ENCODE measurements around the gene BCAS3.
"Not testable (repeated sequence)": the region's sequence is repeated elsewhere in the genome, so short reads cannot be mapped to it uniquely, and the experiment has no call there.

Gene BCAS3

DNA sequence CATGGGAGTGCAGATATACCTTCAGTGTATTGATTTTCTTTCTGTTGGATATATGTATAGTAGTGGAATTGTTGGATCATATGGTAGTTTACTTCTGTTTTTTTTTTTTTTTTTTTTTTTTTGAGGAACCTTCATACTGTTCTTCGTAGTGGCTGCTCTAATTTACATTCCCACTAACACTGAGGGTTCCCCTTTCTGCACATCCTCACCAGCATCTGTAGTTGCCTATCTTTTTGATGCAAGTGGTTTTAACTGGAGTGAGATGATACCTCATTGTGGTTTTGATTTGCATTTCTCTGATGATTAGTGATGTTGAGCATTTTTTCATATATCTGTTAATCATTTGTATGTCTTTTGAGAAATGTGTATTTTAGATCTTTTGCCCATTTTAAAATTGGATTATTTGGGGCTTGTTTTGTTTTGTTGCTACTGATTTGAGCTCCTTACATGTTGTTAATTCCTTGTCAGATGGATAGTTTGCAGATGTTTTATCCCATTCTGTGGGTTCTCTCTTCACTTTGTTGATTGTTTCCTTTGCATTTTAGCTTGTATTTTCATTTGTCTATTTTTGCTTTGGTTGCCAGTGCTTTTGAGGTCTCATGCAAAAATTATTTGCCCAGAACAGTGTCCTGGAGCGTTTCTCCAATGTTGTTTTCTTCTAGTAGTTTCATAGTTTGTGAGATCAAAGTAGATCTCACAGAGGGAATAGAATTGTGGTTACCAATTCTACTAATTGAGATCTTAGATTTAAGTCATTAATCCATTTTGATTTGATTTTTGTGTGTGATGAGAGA lies 25.0 kb upstream of the BCAS3 start:
- Histone ChIP-seq H2AFZ (ENCODE audit: low read depth, low read length) (no peak overlapping the region), H3K27me3 (ENCODE audit: insufficient read depth, low read length) (no peaks in the 10 kb centered on the region), H3K36me3 (ENCODE audit: insufficient read depth, low read length) (peaks cover 56% of the 10 kb centered on the region), H3K4me3 (ENCODE audit: low read length) (no peak overlapping the region), H3K9me3 (ENCODE audit: low read length) (no peaks in the 10 kb centered on the region), H3K4me1 (ENCODE audit: insufficient read depth, low read length) (no peaks in the 10 kb centered on the region)

DNA sequence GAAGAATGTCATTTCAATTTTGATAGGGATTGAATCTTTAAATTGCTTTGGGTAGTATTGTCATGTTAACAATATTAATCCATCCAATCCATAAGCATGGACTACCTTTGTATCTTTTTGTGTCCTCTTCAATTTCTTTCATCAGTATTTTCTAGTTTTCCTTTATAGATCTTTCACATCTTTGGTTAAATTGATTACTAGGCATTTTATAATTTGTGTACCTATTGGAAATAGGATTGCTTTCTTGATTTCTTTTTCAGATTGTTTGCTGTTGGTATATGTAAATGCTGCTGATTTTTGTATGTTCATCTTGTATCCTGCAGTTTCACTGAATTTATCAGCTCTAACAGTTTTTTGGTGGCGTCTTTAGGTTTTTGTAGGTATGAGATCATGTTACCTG lies 24.1 kb upstream of the BCAS3 start:
- Histone ChIP-seq H3K27me3 (ENCODE audit: insufficient read depth, low read length) (no peaks in the 10 kb centered on the region), H3K9me3 (ENCODE audit: low read length) (no peaks in the 10 kb centered on the region), H3K36me3 (ENCODE audit: insufficient read depth, low read length) (peaks cover 54% of the 10 kb centered on the region), H3K4me1 (ENCODE audit: insufficient read depth, low read length) (no peaks in the 10 kb centered on the region), H3K4me3 (ENCODE audit: low read length) (no peak overlapping the region), H2AFZ (ENCODE audit: low read depth, low read length) (no peak overlapping the region)

DNA sequence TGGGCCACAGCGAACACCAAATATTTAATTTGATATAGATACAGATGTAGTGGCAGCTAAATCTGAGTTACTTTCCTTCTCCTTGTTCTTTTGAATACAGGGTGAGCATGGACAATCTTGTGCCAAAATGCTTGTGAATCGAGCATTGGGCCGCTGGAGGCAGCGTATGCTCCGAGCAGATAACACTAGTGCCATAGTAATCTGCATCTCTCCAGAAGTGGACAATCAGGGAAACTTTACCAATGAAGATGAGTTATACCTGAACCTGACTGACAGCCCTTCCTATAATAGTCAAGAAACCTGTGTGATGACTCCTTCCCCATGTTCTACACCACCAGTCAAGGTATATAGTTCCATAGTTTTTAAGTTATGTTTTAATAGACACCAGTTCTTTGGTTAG lies 21.2 kb upstream of the BCAS3 start:
- H2AFZ ChIP-seq (ENCODE audit: low read depth, low read length), result no peak overlapping the region

GRCh38 chr17:60659156-60659555 lies 18.5 kb upstream of the BCAS3 start:
- Histone ChIP-seq H3K36me3 (ENCODE audit: insufficient read depth, low read length) (peaks cover 57% of the 10 kb centered on the region), H2AFZ (ENCODE audit: low read depth, low read length) (no peak overlapping the region), H3K4me1 (ENCODE audit: insufficient read depth, low read length) (no peaks in the 10 kb centered on the region), H3K4me3 (ENCODE audit: low read length) (no peak overlapping the region), H3K9me3 (ENCODE audit: low read length) (no peaks in the 10 kb centered on the region), H3K27me3 (ENCODE audit: insufficient read depth, low read length) (no peaks in the 10 kb centered on the region)

More for the DNA sequence above, 21.2 kb upstream of the BCAS3 start:
- Histone ChIP-seq H3K36me3 (ENCODE audit: insufficient read depth, low read length) (peaks cover 53% of the 10 kb centered on the region), H3K9me3 (ENCODE audit: low read length) (no peaks in the 10 kb centered on the region), H3K4me3 (ENCODE audit: low read length) (no peak overlapping the region), H3K27me3 (ENCODE audit: insufficient read depth, low read length) (no peaks in the 10 kb centered on the region), H3K4me1 (ENCODE audit: insufficient read depth, low read length) (no peaks in the 10 kb centered on the region)

DNA sequence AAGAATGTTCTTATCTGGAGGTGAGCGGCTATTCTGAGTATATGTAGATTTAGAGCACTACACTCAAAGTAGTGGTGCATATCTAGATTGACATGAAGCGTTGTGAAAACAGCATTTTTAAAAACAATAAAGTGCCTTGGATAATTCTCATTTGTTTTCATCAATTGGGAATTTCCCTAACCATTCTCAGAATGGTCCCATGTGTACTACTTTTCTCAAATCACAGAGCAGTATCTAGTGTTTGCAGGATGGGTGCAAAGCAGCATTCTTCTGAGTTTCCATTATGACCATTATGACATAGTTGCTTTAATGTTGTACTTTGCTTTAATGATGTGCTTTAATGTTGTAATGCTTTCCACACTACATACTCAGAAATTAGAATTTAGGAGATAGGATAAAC lies 16.2 kb upstream of the BCAS3 start:
- H3K4me1 ChIP-seq (ENCODE audit: insufficient read depth, low read length), result no peaks in the 10 kb centered on the region
- no peak overlapping the region for H2AFZ ChIP-seq (ENCODE audit: low read depth, low read length)
- H3K9me3 ChIP-seq (ENCODE audit: low read length), result no peaks in the 10 kb centered on the region
- no peak overlapping the region for H3K4me3 ChIP-seq (ENCODE audit: low read length)
- peaks cover 75% of the 10 kb centered on the region for H3K36me3 ChIP-seq (ENCODE audit: insufficient read depth, low read length)
- no peaks in the 10 kb centered on the region for H3K27me3 ChIP-seq (ENCODE audit: insufficient read depth, low read length)

DNA sequence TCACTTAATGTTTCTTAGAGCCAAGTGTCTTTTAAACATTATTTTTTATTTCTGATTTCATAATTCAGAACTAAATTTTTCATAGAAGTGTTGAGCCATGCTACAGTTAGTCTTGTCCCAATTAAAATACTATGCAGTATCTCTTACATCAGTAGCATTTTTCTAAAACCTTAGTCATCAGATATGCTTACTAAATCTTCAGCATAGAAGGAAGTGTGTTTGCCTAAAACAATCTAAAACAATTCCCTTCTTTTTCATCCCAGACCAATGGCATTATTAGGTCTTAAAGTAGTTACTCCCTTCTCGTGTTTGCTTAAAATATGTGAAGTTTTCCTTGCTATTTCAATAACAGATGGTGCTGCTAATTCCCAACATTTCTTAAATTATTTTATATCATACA lies 13.6 kb upstream of the BCAS3 start:
- Histone ChIP-seq H2AFZ (ENCODE audit: low read depth, low read length) (no peak overlapping the region), H3K4me1 (ENCODE audit: insufficient read depth, low read length) (no peaks in the 10 kb centered on the region), H3K9me3 (ENCODE audit: low read length) (no peaks in the 10 kb centered on the region), H3K27me3 (ENCODE audit: insufficient read depth, low read length) (no peaks in the 10 kb centered on the region), H3K36me3 (ENCODE audit: insufficient read depth, low read length) (peaks cover 56% of the 10 kb centered on the region), H3K4me3 (ENCODE audit: low read length) (no peak overlapping the region)

DNA sequence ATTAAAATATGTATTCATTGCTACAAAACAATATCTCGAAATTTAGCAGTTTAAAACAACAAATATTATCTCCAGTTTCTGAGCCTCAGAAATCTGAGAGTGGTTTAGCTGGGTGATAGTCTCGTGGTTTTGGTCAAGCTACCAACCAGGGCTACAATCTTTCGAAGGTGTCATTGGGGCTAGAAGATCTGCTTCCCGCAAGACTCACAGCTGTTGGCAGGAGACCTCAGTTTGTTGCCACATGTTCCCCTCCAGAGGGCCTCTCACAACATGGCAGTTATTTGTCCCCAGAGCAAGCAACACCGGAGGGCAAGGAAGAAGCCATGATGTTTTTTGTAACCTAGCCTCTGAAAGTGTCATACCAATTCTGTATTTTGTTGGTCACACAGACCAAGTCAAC lies 12.0 kb upstream of the BCAS3 start:
- no peak overlapping the region for H3K4me3 ChIP-seq (ENCODE audit: low read length)
- no peaks in the 10 kb centered on the region for H3K4me1 ChIP-seq (ENCODE audit: insufficient read depth, low read length)
- no peaks in the 10 kb centered on the region for H3K9me3 ChIP-seq (ENCODE audit: low read length)
- no peaks in the 10 kb centered on the region for H3K27me3 ChIP-seq (ENCODE audit: insufficient read depth, low read length)
- peaks cover 45% of the 10 kb centered on the region for H3K36me3 ChIP-seq (ENCODE audit: insufficient read depth, low read length)
- H2AFZ ChIP-seq (ENCODE audit: low read depth, low read length), result no peak overlapping the region

DNA sequence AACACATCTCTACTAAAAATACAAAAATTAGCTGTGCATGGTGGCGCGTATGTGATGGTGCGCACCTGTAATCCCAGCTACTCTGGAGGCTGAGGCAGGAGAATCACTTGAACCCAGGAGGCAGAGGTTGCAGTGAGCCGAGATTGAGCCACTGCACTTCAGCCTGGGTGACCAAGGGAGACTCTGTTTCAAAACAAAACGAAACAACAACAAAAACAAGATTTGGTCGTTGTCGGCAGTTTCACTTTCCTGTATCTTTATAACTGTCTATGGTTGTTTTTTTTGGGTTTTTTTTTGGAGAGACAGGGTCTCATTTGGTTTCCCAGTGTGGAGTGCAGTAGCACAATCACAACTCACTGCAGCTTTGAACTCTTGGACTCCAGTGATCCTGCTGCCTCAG lies 8.9 kb upstream of the BCAS3 start:
- not testable (repeated sequence) for H3K4me3 ChIP-seq (ENCODE audit: low read length); H3K27me3 ChIP-seq (ENCODE audit: insufficient read depth, low read length); H3K9me3 ChIP-seq (ENCODE audit: low read length); H3K4me1 ChIP-seq (ENCODE audit: insufficient read depth, low read length); H2AFZ ChIP-seq (ENCODE audit: low read depth, low read length)
- H3K36me3 ChIP-seq (ENCODE audit: insufficient read depth, low read length), result peaks cover 26% of the 10 kb centered on the region

GRCh38 chr17:60671482-60671881 lies 6.2 kb upstream of the BCAS3 start:
- Histone ChIP-seq H3K9me3 (ENCODE audit: low read length) (no peaks in the 10 kb centered on the region), H3K4me3 (ENCODE audit: low read length) (no peak overlapping the region), H3K27me3 (ENCODE audit: insufficient read depth, low read length) (no peaks in the 10 kb centered on the region), H2AFZ (ENCODE audit: low read depth, low read length) (no peak overlapping the region), H3K36me3 (ENCODE audit: insufficient read depth, low read length) (peaks cover under 1% of the 10 kb centered on the region), H3K4me1 (ENCODE audit: insufficient read depth, low read length) (no peaks in the 10 kb centered on the region)

- H3K4me3 ChIP-seq (ENCODE audit: low read length); H3K9me3 ChIP-seq (ENCODE audit: low read length); H3K36me3 ChIP-seq (ENCODE audit: insufficient read depth, low read length); H3K27me3 ChIP-seq (ENCODE audit: insufficient read depth, low read length); H3K4me1 ChIP-seq (ENCODE audit: insufficient read depth, low read length); H2AFZ ChIP-seq (ENCODE audit: low read depth, low read length): not testable (repeated sequence)
Observed at GRCh38 chr17:60674637-60675036, 3.0 kb upstream of the BCAS3 start.

DNA sequence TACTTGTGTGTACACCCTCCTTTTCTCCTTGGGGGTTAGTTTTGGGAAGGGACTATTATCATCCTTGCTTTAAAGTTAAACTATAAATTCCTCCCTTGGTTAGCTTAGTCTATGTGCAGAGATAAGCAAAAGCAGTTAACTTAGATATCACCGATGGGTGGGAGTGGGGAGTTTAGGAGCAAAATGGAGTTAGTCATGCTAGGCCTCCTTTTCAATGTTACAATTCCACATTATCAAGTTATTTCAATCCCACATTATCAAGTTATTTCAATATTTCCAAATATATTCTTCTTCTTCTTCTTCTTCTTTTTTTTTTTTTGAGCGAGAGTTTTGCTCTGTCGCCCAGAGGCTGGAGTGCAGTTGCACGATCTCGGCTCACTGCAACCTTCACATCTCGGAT lies 1.7 kb upstream of the BCAS3 start:
- Histone ChIP-seq H3K27me3 (ENCODE audit: insufficient read depth, low read length) (no peaks in the 10 kb centered on the region), H3K4me3 (ENCODE audit: low read length) (no peak overlapping the region), H2AFZ (ENCODE audit: low read depth, low read length) (no peak overlapping the region), H3K9me3 (ENCODE audit: low read length) (no peaks in the 10 kb centered on the region), H3K36me3 (ENCODE audit: insufficient read depth, low read length) (no peaks in the 10 kb centered on the region), H3K4me1 (ENCODE audit: insufficient read depth, low read length) (peaks cover 10% of the 10 kb centered on the region)

GRCh38 chr17:60676758-60677307 lies 818 bp upstream of the BCAS3 start:
- Histone ChIP-seq H3K4me1 (ENCODE audit: insufficient read depth, low read length) (peaks cover 10% of the 10 kb centered on the region), H3K4me3 (ENCODE audit: low read length) (peak overlapping the region; percentile 78), H2AFZ (ENCODE audit: low read depth, low read length) (peak overlapping the region; percentile 62), H3K36me3 (ENCODE audit: insufficient read depth, low read length) (no peaks in the 10 kb centered on the region), H3K27me3 (ENCODE audit: insufficient read depth, low read length) (no peaks in the 10 kb centered on the region), H3K9me3 (ENCODE audit: low read length) (no peaks in the 10 kb centered on the region)

DNA sequence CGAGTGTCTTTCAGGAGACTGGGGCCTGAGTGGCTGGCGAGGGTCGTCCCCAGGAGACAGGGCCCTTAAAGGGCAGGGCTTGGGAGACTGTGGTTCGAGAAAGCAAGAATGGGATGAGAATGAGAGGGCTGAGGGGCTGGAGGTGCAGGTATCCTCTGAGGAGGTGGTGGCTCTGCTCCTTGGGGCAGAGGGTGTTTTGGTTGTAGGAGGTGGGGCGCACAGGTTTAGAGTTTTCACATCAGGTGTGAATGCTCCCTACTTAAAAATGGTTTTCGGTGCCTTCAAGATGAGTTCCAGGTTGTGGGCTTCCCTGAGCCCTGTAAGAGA lies 430 bp downstream of the BCAS3 start:
- no peaks in the 10 kb centered on the region for H3K36me3 ChIP-seq (ENCODE audit: insufficient read depth, low read length)
- H3K4me3 ChIP-seq (ENCODE audit: low read length), result peak overlapping the region; percentile 78
- H2AFZ ChIP-seq (ENCODE audit: low read depth, low read length), result peak overlapping the region; percentile 62
- peaks cover 10% of the 10 kb centered on the region for H3K4me1 ChIP-seq (ENCODE audit: insufficient read depth, low read length)
- no peaks in the 10 kb centered on the region for H3K9me3 ChIP-seq (ENCODE audit: low read length)
- H3K27me3 ChIP-seq (ENCODE audit: insufficient read depth, low read length), result no peaks in the 10 kb centered on the region

DNA sequence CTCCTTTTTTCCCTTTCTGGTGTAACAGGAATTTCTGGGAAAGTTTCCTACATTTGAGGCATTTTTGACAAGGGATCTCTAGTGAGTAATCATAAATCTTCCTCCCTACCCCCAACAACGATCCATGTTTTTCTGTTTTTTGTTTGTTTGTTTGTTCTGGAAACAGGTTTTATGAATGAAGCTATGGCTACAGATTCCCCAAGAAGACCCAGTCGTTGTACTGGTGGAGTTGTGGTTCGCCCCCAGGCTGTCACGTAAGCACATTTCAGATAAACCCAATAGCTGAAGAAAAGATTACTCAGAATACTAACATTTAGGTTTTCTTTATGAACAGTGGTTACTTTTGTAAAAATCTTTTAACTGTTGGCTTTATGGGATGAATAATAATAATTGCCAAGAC lies 1.6 kb downstream of the BCAS3 start:
- Histone ChIP-seq H3K9me3 (ENCODE audit: low read length) (no peaks in the 10 kb centered on the region), H2AFZ (ENCODE audit: low read depth, low read length) (no peak overlapping the region), H3K36me3 (ENCODE audit: insufficient read depth, low read length) (peaks cover 4% of the 10 kb centered on the region), H3K27me3 (ENCODE audit: insufficient read depth, low read length) (no peaks in the 10 kb centered on the region), H3K4me3 (ENCODE audit: low read length) (no peak overlapping the region), H3K4me1 (ENCODE audit: insufficient read depth, low read length) (peaks cover 10% of the 10 kb centered on the region)

Measured in neuron (in vitro differentiated cells).